Measurements from ENCODE around the gene PRELP.

GRCh38 chr1:203516184-203516583 lies 40.6 kb downstream of the PRELP start:
- no peak for TF ChIP-seq CTCF (IDR thresholded peaks at IDR 0.05)
- TF ChIP-seq ZFX (IDR thresholded peaks at IDR 0.05; ENCODE audit: borderline replicate concordance), result no peak
